Right atrium auricular region (tissue), 2 donors: ENCODE results near the gene ATP6AP2. TPM values are rescaled to one million over a fixed set of nuclear protein-coding genes. Genes with fewer than 3 reads are reported as not detected.
"Not testable (repeated sequence)": the region's sequence is repeated elsewhere in the genome, so short reads cannot be mapped to it uniquely, and the experiment has no call there.

Experiments used
- DNase-seq: peaks from one replicate; pipeline ENCODE4 v3.0.0-alpha.2; 2019; ENCODE audit warnings: low spot score
- H3K27ac ChIP-seq, 2 donors: fragments of 200-600 bp; sonication (generic); 1 replicate in 1 of 2; 2 replicates in 1 of 2; pipeline ENCODE4 v1.5.1; 2016 to 2019
- H3K27me3 ChIP-seq, 2 donors: fragments of 200-600 bp; sonication (generic); one replicate each; pipeline versions ENCODE4 v1.5.1 to v1.6.0; 2017 to 2019
- H3K36me3 ChIP-seq: fragments of 200-600 bp; sonication (generic); one replicate; pipeline ENCODE4 v1.5.1; 2016
- H3K4me1 ChIP-seq, 2 donors: fragments of 200-600 bp; sonication (generic); one replicate each; pipeline versions ENCODE4 v1.5.1 to v1.6.0; 2017 to 2019
- H3K4me3 ChIP-seq, 2 donors: fragments of 200-600 bp; sonication (generic); 1 replicate in 1 of 2; 2 replicates in 1 of 2; pipeline ENCODE4 v1.5.1; 2017 to 2019; ENCODE audit warnings: mild to moderate bottlenecking in 1 of 2, moderate library complexity in 1 of 2
- H3K9me3 ChIP-seq, 2 donors: fragments of 200-600 bp; sonication (generic); one replicate each; pipeline ENCODE4 v1.5.1; 2019
- CTCF ChIP-seq, 2 donors: fragments of 200-600 bp; sonication (generic); IDR thresholded peaks; one replicate each; pipeline ENCODE4 v1.5.1; 2019; ENCODE audit warnings: antibody characterized with exemption in 2 of 2
- total RNA-seq, 2 donors: library from RNA; depleted of rRNA; stranded (reverse); fragments of >200 nt; gene quantifications; one replicate each; pipeline ENCODE4 v1.1.0, GENCODE V29; 2016

ATP6AP2 gene
- total RNA-seq, 2 donors from 2014 or later, result 50.9 to 52.8 TPM

GRCh38 chrX:40550066-40550465 is 30.7 kb upstream of the ATP6AP2 start:
- TF ChIP-seq CTCF (IDR thresholded peaks at IDR 0.05), result no peak
- H3K4me1 ChIP-seq, result no peaks in the 10 kb centered on the region
- no peaks in the 10 kb centered on the region for H3K27me3 ChIP-seq
- no peaks in the 10 kb centered on the region for H3K36me3 ChIP-seq
- no peaks in the 10 kb centered on the region for H3K9me3 ChIP-seq
- H3K27ac ChIP-seq, result no peak overlapping the region
- no peak for DNase-seq
- H3K4me3 ChIP-seq, result no peak overlapping the region

- TF ChIP-seq CTCF (IDR thresholded peaks at IDR 0.05), result peak in 1 of 2 donors; percentile 21
- H3K4me3 ChIP-seq, result no peak overlapping the region
- no peaks in the 10 kb centered on the region for H3K36me3 ChIP-seq
- H3K27ac ChIP-seq, result no peak overlapping the region
- H3K4me1 ChIP-seq, result no peaks in the 10 kb centered on the region
- DNase-seq, result no peak
- no peaks in the 10 kb centered on the region for H3K27me3 ChIP-seq
- no peaks in the 10 kb centered on the region for H3K9me3 ChIP-seq
These were observed 28.0 kb upstream of the ATP6AP2 start for GRCh38 chrX:40552768-40553167.

GRCh38 chrX:40558590-40558989 is 22.2 kb upstream of the ATP6AP2 start:
- Histone ChIP-seq H3K27me3 (no peaks in the 10 kb centered on the region), H3K4me3 (no peak overlapping the region), H3K36me3 (no peaks in the 10 kb centered on the region), H3K4me1 (no peaks in the 10 kb centered on the region), H3K27ac (no peak overlapping the region), H3K9me3 (no peaks in the 10 kb centered on the region)
- no peak for TF ChIP-seq CTCF (IDR thresholded peaks at IDR 0.05)
- no peak for DNase-seq

GRCh38 chrX:40563784-40564183 is 17.0 kb upstream of the ATP6AP2 start:
- Histone ChIP-seq H3K4me1 (no peaks in the 10 kb centered on the region), H3K36me3 (no peaks in the 10 kb centered on the region), H3K27ac (no peak overlapping the region), H3K27me3 (no peaks in the 10 kb centered on the region), H3K4me3 (no peak overlapping the region), H3K9me3 (no peaks in the 10 kb centered on the region)
- no peak for TF ChIP-seq CTCF (IDR thresholded peaks at IDR 0.05)
- no peak for DNase-seq

- H3K4me1 ChIP-seq, result no peaks in the 10 kb centered on the region
- H3K27ac ChIP-seq, result no peak overlapping the region
- TF ChIP-seq CTCF (IDR thresholded peaks at IDR 0.05), result no peak
- no peak overlapping the region for H3K4me3 ChIP-seq
- DNase-seq, result no peak
- no peaks in the 10 kb centered on the region for H3K9me3 ChIP-seq
- no peaks in the 10 kb centered on the region for H3K36me3 ChIP-seq
- no peaks in the 10 kb centered on the region for H3K27me3 ChIP-seq
These were observed 16.3 kb upstream of the ATP6AP2 start for GRCh38 chrX:40564447-40564846.

GRCh38 chrX:40570346-40571093 is 10.2 kb upstream of the ATP6AP2 start:
- H3K9me3 ChIP-seq, result no peaks in the 10 kb centered on the region
- no peaks in the 10 kb centered on the region for H3K27me3 ChIP-seq
- H3K4me3 ChIP-seq, result no peak overlapping the region

GRCh38 chrX:40571164-40571563 is 9.6 kb upstream of the ATP6AP2 start:
- H3K9me3 ChIP-seq, H3K27ac ChIP-seq, H3K4me3 ChIP-seq, H3K36me3 ChIP-seq, H3K27me3 ChIP-seq, DNase-seq, H3K4me1 ChIP-seq: not testable (repeated sequence)

More at GRCh38 chrX:40570346-40571093, 10.2 kb upstream of the ATP6AP2 start:
- Histone ChIP-seq H3K36me3 (no peaks in the 10 kb centered on the region), H3K4me1 (no peaks in the 10 kb centered on the region), H3K27ac (no peak overlapping the region)
- TF ChIP-seq CTCF (IDR thresholded peaks at IDR 0.05), result no peak
- DNase-seq, result no peak
